ENCODE results near the gene ABLIM3. TPM values are rescaled to one million over a fixed set of nuclear protein-coding genes. Genes with fewer than 3 reads are reported as not detected.

Gene ABLIM3
- total and polyA plus RNA-seq, 10 of the 15 experiments (the other 5 are each of a cell fraction or from before 2014, with no cell fraction given) = 0.03 TPM; not detected in 9

DNA sequence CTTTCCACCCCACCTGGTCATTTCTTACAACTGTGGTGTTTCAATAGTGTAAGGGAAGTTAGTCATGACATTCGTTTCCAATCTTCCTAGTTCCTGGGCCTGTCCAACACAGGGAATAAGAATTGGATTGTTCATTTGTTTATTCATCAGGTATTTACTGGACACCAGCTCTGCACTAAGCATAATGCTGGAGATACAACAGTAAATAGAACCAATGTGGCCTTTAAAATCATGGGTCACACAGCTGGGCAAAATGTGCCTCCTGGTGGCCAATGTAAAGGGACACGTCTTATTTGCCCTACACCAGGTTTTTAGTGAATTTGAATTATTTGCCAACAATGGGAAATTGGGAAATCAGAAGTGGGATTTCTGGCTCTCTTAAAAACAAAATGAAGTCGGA is 10.4 kb downstream of the ABLIM3 start:
- ChIA-PET SMC1A (ENCODE audit: uncharacterized antibody, unreplicated experiment) (no interaction called here), POLR2A (no interaction called here), CTCF (interaction anchor here (1.1 kb wide), 1 partner anchor 29 kb away, joined by 3 read pairs; no protein-coding TSS in a partner anchor), RAD21 (ENCODE audit: unreplicated experiment) (no interaction called here)
- 8% methylated on average over 3 of the region's 3 CpGs for WGBS (ENCODE audit: insufficient coverage, insufficient replicate concordance, low lambda C conversion rate, missing lambda C conversion rate)
- TF ChIP-seq HDAC6 (IDR thresholded peaks at IDR 0.05; ENCODE audit: unreplicated experiment) (no peak), CTCF (IDR thresholded peaks at IDR 0.05 in 2 of 3, conservative IDR thresholded peaks at IDR 0.05 in 1 of 3; ENCODE audit: control insufficient read depth in 2 of 3, extremely low read depth in 1 of 3, insufficient read depth in 1 of 3, low read depth in 3 of 3, low read length in 3 of 3) (0 out of 6 replicates have a peak, but pooled peaks of 2 of the 3 experiments have one; percentile 0 to 8)
- peaks cover 0 to 3% of the 10 kb centered on the region in 2 experiments; a peak in 2 of 4 replicates for H3K27me3 ChIP-seq (replicated peaks in 1 of 2; ENCODE audit: control insufficient read depth in 2 of 2, insufficient read depth in 2 of 2, low read length in 1 of 2)
- H3K36me3 ChIP-seq (ENCODE audit: control insufficient read depth in 2 of 2, insufficient read depth in 2 of 2, low read length in 1 of 2) = no peaks in the 10 kb centered on the region
- in situ Hi-C loops (cut with MboI) (no loop called here), intact Hi-C loops (cut with micrococcal nuclease; ENCODE audit: unreplicated experiment) (no loop called here)
- ATAC-seq (no peak), FAIRE-seq (no peak), DNase-seq (ENCODE audit: low read depth, low spot score) (no peak)
- H3K9ac ChIP-seq (ENCODE audit: control insufficient read depth, insufficient read depth, low read length) = no peak overlapping the region
- no peak overlapping the region for H3K27ac ChIP-seq (ENCODE audit: control insufficient read depth, insufficient read depth)
- no peak overlapping the region for H3K4me3 ChIP-seq
- no TSS peak for BruUV-seq (replicated peaks)
- H4K20me1 ChIP-seq (ENCODE audit: control insufficient read depth, insufficient read depth) = no peaks in the 10 kb centered on the region
- no peaks in the 10 kb centered on the region for H3K4me1 ChIP-seq (ENCODE audit: control insufficient read depth, insufficient read depth, low read length)
- H2AFZ ChIP-seq (ENCODE audit: control insufficient read depth, low read depth, low read length) = no peak overlapping the region
- H3K79me2 ChIP-seq (ENCODE audit: control insufficient read depth, insufficient read depth, low read length) = no peaks in the 10 kb centered on the region
- H3K4me2 ChIP-seq (ENCODE audit: control insufficient read depth, insufficient read depth) = no peak overlapping the region
- H3K9me3 ChIP-seq (replicated peaks; ENCODE audit: control insufficient read depth, insufficient read depth, low read length) = no peaks in the 10 kb centered on the region

GRCh38 chr5:149152317-149152746 is 11.0 kb downstream of the ABLIM3 start:
- no peak for ATAC-seq
- no peak overlapping the region for H3K9ac ChIP-seq (ENCODE audit: control insufficient read depth, insufficient read depth, low read length)
- ChIA-PET POLR2A (no interaction called here), RAD21 (ENCODE audit: unreplicated experiment) (no interaction called here), SMC1A (ENCODE audit: uncharacterized antibody, unreplicated experiment) (no interaction called here), CTCF (interaction anchor here (1.1 kb wide), 1 partner anchor 28 kb away, joined by 3 read pairs; no protein-coding TSS in a partner anchor)
- peaks cover 0 to 3% of the 10 kb centered on the region in 2 experiments; a peak in 2 of 4 replicates for H3K27me3 ChIP-seq (replicated peaks in 1 of 2; ENCODE audit: control insufficient read depth in 2 of 2, insufficient read depth in 2 of 2, low read length in 1 of 2)
- no peaks in the 10 kb centered on the region for H3K4me1 ChIP-seq (ENCODE audit: control insufficient read depth, insufficient read depth, low read length)
- H4K20me1 ChIP-seq (ENCODE audit: control insufficient read depth, insufficient read depth) = no peaks in the 10 kb centered on the region
- WGBS (ENCODE audit: insufficient coverage, insufficient replicate concordance, low lambda C conversion rate, missing lambda C conversion rate) = 26% methylated on average over 2 of the region's 2 CpGs
- H3K4me2 ChIP-seq (ENCODE audit: control insufficient read depth, insufficient read depth) = no peak overlapping the region
- no TSS peak for BruUV-seq (replicated peaks)
- H3K79me2 ChIP-seq (ENCODE audit: control insufficient read depth, insufficient read depth, low read length) = no peaks in the 10 kb centered on the region
- H3K9me3 ChIP-seq (replicated peaks; ENCODE audit: control insufficient read depth, insufficient read depth, low read length) = no peaks in the 10 kb centered on the region
- no peak for DNase-seq (ENCODE audit: low read depth, low spot score)
- no peak for FAIRE-seq
- no peaks in the 10 kb centered on the region for H3K36me3 ChIP-seq (ENCODE audit: control insufficient read depth in 2 of 2, insufficient read depth in 2 of 2, low read length in 1 of 2)
- no peak overlapping the region for H3K4me3 ChIP-seq
- in situ Hi-C loops (cut with MboI) = no loop called here
- H3K27ac ChIP-seq (ENCODE audit: control insufficient read depth, insufficient read depth) = no peak overlapping the region
- intact Hi-C loops (cut with micrococcal nuclease; ENCODE audit: unreplicated experiment) = no loop called here
- no peak overlapping the region for H2AFZ ChIP-seq (ENCODE audit: control insufficient read depth, low read depth, low read length)
- TF ChIP-seq SP1 (IDR thresholded peaks at IDR 0.05; ENCODE audit: low read depth, low read length) (no peak), CBFB (IDR thresholded peaks at IDR 0.05; ENCODE audit: low read depth) (no peak), SPI1 (IDR thresholded peaks at IDR 0.05; ENCODE audit: borderline replicate concordance, insufficient read depth, low read depth, low read length) (no peak), SMAD5 (IDR thresholded peaks at IDR 0.05; ENCODE audit: low read depth) (no peak), CBX5 (IDR thresholded peaks at IDR 0.05; ENCODE audit: low read depth) (no peak), ZBED1 (IDR thresholded peaks at IDR 0.05; ENCODE audit: borderline replicate concordance) (no peak), BCL11A (IDR thresholded peaks at IDR 0.05; ENCODE audit: low read depth, low read length) (no peak), STAT1 (conservative IDR thresholded peaks at IDR 0.05) (no peak), IRF5 (IDR thresholded peaks at IDR 0.05; ENCODE audit: borderline replicate concordance) (no peak), MLLT1 (IDR thresholded peaks at IDR 0.05) (no peak), SUZ12 (IDR thresholded peaks at IDR 0.05; ENCODE audit: unreplicated experiment) (no peak)
- TF ChIP-seq, protein P1, sequence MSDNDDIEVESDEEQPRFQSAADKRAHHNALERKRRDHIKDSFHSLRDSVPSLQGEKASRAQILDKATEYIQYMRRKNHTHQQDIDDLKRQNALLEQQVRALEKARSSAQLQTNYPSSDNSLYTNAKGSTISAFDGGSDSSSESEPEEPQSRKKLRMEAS (IDR thresholded peaks at IDR 0.05; ENCODE audit: low read depth, low read length) = no peak
